HG02610 (cell line): ENCODE measurements around the gene AMFR.
"Not testable (repeated sequence)": the region's sequence is repeated elsewhere in the genome, so short reads cannot be mapped to it uniquely, and the experiment has no call there.

Source experiments
- ATAC-seq: cut with Tn5 transposase; IDR thresholded peaks from one replicate; pipeline ENCODE4 v1.9.1; 2021; ENCODE audit warnings: mild to moderate bottlenecking, moderate library complexity; ENCODE audit not compliant: unreplicated experiment

Gene AMFR

GRCh38 chr16:56399047-56399446, 26.3 kb downstream of the AMFR start:
- no peak for ATAC-seq

GRCh38 chr16:56396724-56397123, 28.6 kb downstream of the AMFR start:
- not testable (repeated sequence) for ATAC-seq

DNA sequence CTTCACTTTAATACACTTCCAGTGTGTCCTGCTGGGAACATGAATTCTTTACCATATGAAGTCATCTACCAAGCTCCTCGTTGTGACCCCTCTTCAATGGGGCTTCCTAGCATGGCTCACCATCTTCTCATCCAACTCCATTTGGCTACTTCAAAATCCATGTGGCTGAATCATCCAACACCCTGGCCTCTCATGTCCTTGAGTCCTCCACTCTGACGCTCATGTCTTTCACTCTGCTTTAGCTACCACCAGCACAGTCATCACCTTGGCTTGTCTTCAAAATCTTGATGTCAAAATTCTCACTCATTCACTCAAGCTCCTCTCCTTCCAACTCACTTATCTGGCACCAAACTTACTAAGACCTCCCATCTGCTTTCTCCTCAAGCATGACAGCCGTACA, 35.8 kb downstream of the AMFR start:
- no peak for ATAC-seq

DNA sequence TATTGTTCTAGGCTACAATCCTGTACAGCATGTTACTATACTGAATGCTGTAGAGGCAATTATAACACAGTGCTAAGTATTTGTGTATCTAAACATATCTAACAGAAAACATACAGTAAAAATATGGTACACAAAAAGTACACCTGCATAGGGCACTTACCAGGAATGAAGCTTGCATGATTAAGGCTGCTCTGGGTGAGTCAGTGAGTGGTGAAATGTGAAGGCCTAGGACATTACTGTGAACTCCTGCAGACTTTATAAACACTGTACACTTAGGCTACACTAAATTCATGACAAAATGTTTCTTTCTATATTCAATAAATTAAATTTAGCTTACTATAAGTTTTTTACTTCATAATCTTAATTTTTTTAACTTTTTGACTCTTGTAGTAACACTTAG, 37.1 kb downstream of the AMFR start:
- no peak for ATAC-seq

DNA sequence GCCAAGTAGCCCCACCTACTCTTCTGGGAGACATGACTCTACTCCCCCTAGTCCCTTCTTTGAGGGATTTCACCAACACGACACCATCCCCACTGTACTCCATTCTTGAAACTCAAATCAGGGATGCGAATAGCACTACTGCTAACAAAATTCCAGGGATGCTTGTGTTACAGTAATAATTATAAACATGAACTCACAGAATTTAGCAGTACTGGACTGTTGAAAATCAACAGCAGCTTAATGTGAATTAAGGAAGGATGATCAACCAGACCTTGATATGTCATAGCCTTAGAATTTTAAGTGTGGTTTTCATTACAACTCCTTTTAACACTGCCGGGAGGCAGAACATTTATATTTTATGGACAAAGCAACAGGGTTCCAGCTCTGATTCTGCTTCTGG, 37.9 kb downstream of the AMFR start:
- ATAC-seq: no peak

GRCh38 chr16:56384074-56384721, 41.1 kb downstream of the AMFR start:
- no peak for ATAC-seq

GRCh38 chr16:56382901-56383355, 42.4 kb downstream of the AMFR start:
- no peak for ATAC-seq

DNA sequence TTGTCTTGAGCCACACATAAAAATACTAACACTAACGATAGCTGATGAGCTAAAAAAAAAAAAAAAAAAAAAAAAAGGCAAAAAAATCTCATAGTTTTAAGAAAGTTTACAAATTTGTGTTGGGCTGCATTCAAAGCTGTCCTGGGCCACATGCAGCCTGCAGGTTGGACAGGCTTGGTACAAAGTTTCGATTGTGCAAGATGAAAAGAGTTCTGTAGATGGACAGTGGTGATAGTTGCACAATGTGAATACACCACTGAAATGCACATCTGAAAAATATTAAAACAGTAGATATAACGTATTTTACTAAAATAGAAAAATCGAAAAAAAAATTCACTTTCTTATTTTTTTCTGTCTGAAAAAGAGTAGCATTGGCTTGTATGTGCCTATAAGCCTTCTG, 42.9 kb downstream of the AMFR start:
- ATAC-seq: no peak

DNA sequence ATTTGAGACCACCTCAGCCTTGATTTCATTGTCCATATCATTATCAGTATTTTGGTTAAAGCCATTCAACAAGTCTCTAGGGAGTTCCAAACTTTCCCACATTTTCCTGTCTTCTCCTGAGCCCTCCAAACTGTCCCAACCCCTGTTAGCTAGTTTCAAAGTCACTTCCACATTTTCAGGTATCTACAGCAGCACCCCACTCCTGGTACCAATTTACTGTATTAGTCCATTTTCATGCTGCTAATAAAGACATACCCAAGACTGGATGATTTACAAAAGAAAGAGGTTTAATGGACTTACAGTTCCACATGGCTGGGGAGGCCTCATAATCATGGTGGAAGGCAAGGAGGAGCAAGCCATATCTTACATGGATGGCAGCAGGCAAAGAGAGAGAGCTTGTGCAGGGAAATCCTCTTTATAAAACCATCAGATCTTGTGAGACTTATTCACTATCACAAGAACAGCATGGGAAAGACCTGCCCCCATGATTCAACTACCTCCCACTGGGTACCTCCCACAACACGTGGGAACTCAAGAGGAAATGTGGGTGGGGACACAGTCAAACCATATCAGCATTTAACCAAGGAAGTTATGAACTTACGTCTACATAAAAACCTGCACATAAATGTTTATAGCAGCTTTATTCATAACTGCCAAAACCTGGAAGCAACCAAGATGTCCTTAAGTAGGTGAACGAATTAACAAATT, 44.4 kb downstream of the AMFR start:
- not testable (repeated sequence) for ATAC-seq

DNA sequence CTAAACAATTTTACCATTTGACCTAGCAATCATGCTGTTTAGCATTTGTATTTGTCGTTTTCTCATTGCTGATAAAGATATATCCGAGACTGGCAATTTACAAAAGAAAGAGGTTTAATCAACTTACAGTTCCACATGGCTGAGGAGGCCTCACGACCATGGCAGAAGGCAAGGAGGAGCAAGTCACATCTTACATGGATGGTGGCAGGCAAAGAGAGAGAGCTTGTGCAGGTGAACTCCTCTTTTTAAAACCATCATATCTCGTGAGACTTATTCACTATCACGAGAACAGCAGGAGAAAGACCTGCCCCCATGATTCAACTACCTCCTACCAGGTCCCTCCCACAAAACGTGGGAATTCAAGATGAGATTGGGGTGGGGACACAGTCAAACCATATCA, 46.3 kb downstream of the AMFR start:
- not testable (repeated sequence) for ATAC-seq

DNA sequence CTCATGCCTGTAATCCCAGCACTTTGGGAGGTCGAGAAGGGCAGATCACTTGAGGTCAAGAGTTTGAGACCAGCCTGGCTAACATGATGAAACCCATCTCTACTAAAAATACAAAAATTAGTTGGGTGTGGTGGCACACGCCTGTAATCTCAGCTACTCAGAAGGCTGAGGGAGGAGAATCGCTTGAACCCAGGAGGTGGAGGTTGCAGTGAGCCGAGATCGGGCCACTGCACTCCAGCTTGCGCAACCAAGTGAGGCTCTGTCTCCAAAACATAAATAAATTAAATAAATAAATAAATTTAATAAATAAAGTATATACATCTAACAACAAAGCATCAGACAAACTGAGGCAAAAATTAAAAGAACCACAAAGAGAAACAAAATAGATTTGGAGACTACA, 49.6 kb downstream of the AMFR start:
- ATAC-seq: not testable (repeated sequence)

GRCh38 chr16:56373003-56373402, 52.3 kb downstream of the AMFR start:
- ATAC-seq: no peak

DNA sequence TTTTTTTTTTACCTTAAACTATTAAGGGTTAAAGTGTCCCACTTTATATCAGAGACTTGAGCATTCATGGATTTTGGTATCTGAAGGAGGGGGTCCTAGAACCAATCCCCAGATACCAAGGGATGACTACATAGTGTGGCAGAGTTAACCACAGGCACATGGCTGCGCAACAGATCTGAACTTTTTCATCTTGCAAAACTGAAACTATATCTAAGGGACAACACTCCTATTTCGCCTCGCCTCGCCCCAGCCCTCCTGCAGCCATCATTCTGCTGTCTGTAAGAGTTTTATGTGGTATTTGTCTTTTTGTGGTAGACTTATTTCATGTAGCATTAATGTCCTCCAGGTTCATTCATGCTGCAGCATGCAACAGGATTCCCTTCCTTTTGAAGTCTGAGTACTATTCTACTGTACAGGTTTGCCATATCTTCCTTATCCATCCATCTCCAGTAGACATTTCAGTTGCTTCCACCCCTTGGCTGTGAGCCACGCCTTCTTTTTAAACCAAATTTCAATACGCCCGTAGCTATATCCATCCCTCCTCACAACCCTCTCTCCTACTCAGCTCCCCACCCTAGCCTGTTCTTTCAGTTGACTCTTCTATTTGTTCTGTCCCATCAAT, 53.2 kb downstream of the AMFR start:
- no peak for ATAC-seq

DNA sequence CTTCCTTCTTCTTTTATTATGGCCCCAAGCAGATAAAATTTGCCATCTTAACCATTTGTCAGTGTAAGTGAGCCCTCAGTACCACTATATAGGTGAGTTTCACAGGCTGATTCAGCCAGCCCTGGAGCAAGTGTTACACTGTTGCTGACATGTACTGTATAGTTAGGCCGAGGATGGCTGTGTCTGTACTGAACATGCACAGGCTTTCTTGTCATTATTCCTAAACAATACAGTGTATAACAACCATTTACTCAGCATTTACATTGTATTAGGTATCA, 53.7 kb downstream of the AMFR start:
- ATAC-seq: no peak

DNA sequence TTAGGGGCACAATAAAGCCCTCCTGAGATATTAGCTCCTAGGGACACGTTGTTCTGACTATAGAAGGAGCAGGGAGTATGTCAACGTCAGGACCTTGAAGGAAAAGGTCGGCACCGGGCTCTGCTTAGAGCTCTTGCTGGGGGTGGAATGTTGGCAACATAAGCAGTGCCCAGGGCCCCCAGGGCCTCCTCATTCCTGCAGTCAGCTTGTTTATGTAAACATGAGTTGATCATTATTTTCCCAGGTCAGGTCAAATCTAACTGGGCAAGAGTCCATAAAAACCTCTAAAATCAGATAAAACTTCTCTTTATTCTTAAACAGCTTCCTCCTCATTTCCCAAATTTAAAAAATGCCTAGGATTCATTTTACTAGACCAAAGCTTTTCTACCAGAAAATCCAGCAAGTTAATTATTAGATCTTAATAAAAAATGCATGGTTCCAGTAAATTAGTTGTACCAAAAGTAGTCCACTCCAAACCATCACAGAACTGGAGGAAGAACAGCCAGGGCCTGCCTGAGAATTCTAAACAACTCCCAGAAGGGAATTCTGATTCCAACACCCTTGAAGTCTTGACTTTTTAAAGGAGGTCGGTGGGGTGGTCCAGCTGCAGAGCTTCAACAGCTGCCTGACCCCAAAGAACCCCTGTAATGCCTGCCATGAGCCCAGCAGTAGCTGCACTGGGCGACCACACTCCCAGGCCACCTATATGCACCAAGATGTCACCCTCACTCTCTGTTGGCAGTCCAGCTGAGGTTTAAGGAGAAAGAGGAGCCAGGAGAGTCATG, 54.3 kb downstream of the AMFR start:
- no peak for ATAC-seq

DNA sequence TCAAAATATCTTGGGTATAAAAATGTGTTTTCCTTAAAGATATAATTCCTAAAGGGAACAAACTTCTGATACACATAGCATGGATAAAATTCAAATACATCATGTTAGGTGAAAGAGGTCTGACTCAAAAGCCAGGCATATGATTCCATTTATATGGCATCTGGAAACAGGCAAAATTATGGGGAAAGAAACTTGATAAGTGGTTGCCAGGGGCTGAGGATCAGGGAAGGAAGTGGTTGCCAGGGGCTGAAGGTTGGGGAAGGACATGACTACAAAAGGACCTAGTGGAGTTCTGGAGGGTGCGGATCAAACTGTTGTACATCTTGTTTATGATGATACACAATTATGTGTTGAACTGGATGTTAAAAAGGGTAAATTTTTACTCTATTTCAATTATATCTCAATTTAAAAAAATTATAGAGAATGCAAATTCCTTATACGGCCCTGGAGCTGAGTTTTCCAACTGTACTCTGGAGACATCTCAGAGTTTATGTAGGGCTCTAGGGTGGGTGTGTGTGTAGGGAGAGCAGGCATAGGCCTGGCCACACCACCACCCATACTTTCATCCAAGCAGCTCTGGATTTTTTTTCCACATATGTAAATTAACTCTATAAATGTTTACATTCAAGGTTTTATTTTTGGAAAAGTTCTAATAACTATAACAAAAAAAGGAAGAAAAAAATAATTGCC, 55.0 kb downstream of the AMFR start:
- no peak for ATAC-seq

DNA sequence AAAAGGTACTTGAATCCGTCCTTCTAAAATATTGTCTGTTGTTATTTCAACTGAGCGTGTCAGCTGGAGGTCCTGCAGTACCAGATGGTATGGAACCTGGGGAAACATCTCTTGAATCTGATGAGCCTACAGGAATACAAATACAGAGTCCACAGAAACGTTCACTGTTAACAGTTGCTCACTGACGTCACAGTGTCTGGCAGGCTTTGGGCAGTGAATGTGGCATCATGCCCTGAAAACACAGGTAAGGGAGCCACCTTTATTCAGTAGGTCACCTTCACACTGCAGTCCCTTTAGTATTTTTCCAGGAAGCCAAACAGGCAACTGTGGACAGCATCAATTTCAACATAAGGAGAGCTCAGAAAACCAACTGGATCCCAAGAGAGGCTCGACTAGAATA, 56.1 kb downstream of the AMFR start:
- no peak for ATAC-seq

DNA sequence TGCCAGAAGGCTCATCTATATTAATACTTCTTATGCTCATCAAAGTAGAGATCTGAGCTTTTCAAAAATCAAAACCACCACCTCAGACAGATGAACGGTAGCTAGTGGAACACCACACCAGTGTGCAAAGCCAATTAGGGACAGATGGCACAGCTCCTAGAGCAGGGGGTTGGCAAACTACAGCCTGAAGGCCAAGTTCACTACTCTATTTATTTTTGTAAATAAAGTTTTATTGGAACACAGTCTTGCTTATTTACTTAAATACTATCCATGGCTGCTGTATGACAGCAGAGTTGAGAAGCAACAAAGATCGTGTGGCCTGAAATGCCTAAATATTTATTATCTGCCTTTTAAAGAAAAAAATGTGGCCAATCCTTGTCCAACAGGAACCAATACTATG, 56.8 kb downstream of the AMFR start:
- no peak for ATAC-seq

DNA sequence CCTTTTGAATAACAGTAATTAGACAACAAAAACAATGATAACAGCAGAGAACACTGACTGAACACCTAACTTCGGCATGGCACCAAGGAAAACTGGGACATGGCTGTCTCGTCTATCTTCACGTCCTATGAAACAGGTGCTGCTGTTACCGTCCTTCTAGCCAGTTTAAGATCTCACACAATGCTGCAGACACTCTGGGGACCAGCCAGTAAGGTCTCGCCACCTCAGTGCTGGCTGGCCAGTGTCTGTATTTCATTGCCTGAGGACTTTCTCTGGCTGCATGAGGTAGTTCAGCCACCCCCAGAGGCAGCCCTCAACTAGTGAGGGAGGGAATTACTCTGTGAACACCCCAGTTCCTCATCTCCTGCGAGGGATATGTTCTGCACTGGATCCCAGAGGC, 57.6 kb downstream of the AMFR start:
- no peak for ATAC-seq

DNA sequence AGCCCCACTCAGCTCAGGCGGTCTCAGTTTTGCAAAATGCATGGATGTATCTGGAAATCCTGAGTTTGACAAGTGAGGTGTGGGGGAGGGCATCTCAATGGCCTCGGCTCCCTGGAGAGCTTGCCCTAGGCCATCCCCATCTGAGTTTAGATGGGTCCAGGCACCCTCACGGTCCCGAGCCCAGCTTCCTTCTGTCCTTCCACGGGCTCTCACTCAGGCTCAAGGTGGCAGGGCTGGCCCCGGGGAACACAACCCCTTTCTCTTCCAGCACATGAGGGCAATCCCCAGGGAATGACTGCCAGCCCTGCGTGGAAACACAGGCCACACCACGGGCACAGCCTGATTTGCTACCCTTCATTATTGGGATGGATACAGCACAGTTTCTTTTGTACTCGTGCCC, 58.4 kb downstream of the AMFR start:
- ATAC-seq: no peak

GRCh38 chr16:56365552-56365951, 59.8 kb downstream of the AMFR start:
- no peak for ATAC-seq
